SK-N-SH treated with all-trans-retinoic acid at 6 μM for 48 hours (cell line): ENCODE data around the gene IL26.

ENCODE experiments used
- ATAC-seq: fragments of 200-7000 bp; cut with Tn5 transposase; 3 replicates; pipeline ENCODE4 v1.9.1; 2020; ENCODE audit warnings: mild to moderate bottlenecking, moderate library complexity
- BACH2 ChIP-seq: fragments of 250-450 bp; sonication (Bioruptor Pico); IDR thresholded peaks from 2 replicates; pipeline ENCODE4 v1.9.0; 2021; ENCODE audit warnings: mild to moderate bottlenecking, borderline replicate concordance
- CREB5 ChIP-seq: fragments of 250-450 bp; sonication (Bioruptor Pico); IDR thresholded peaks from 2 replicates; pipeline ENCODE4 v1.5.1; 2020; ENCODE audit warnings: low read depth, mild to moderate bottlenecking, moderate library complexity
- GLIS3 ChIP-seq: fragments of 250-450 bp; sonication (Bioruptor Pico); IDR thresholded peaks from 2 replicates; pipeline ENCODE4 v1.5.0; 2020; ENCODE audit warnings: mild to moderate bottlenecking, moderate library complexity
- OSR1 ChIP-seq: fragments of 250-450 bp; sonication (Bioruptor Pico); IDR thresholded peaks from 2 replicates; pipeline ENCODE4 v1.8.0; 2022; ENCODE audit warnings: moderate library complexity, mild to moderate bottlenecking, inconsistent platforms
- POU6F1 ChIP-seq: fragments of 250-450 bp; sonication (Bioruptor Pico); IDR thresholded peaks from 2 replicates; pipeline ENCODE4 v1.8.0; 2021; ENCODE audit warnings: low read depth, mild to moderate bottlenecking, moderate library complexity, borderline replicate concordance
- PPARA ChIP-seq: fragments of 250-450 bp; sonication (Bioruptor Pico); IDR thresholded peaks from 2 replicates; pipeline ENCODE4 v1.5.0; 2020; ENCODE audit warnings: mild to moderate bottlenecking, borderline replicate concordance
- RARB ChIP-seq: fragments of 250-450 bp; sonication (Bioruptor Pico); IDR thresholded peaks from 2 replicates; pipeline ENCODE4 v1.8.0; 2021; ENCODE audit warnings: mild to moderate bottlenecking, moderate library complexity
- TCF4 ChIP-seq: fragments of 250-450 bp; sonication (Bioruptor Pico); IDR thresholded peaks from 2 replicates; pipeline ENCODE4 v1.8.0; 2021; ENCODE audit warnings: mild to moderate bottlenecking, moderate library complexity, borderline replicate concordance
- ZC3H10 ChIP-seq: fragments of 250-450 bp; sonication (Bioruptor Pico); IDR thresholded peaks from 2 replicates; pipeline ENCODE4 v1.5.1; 2021; ENCODE audit warnings: mild to moderate bottlenecking, moderate library complexity
- ZFP3 ChIP-seq: fragments of 250-450 bp; sonication (Bioruptor Pico); IDR thresholded peaks from 2 replicates; pipeline ENCODE4 v1.5.0; 2020; ENCODE audit warnings: mild to moderate bottlenecking, moderate library complexity
- ZNF565 ChIP-seq: fragments of 450-650 bp; formaldehyde crosslinking; conservative IDR thresholded peaks from 2 replicates; pipeline ENCODE4 v1.5.0; 2020; ENCODE audit warnings: low read depth, mild to moderate bottlenecking, moderate library complexity
- ZNF70 ChIP-seq: fragments of 450-650 bp; formaldehyde crosslinking; IDR thresholded peaks from 2 replicates; pipeline ENCODE4 v1.5.0; 2020; ENCODE audit warnings: mild to moderate bottlenecking, moderate library complexity
- TF ChIP-seq, protein P1 (sequence below): fragments of 250-450 bp; sonication (Bioruptor Pico); IDR thresholded peaks from 2 replicates; pipeline ENCODE4 v1.5.0; 2020; ENCODE audit warnings: mild to moderate bottlenecking, moderate library complexity
- TF ChIP-seq, protein P2 (sequence below): fragments of 250-450 bp; sonication (Bioruptor Pico); IDR thresholded peaks from 2 replicates; pipeline ENCODE4 v1.5.1; 2021; ENCODE audit warnings: mild to moderate bottlenecking, moderate library complexity

The IL26 gene

GRCh38 chr12:68229956-68230355 is 4.3 kb upstream of the IL26 start:
- TF ChIP-seq OSR1 (CRISPR knock-in tag) (no peak), ZNF70 (CRISPR knock-in tag) (no peak), ZNF565 (CRISPR knock-in tag) (no peak), TCF4 (CRISPR knock-in tag) (no peak)
- TF ChIP-seq, protein P1, sequence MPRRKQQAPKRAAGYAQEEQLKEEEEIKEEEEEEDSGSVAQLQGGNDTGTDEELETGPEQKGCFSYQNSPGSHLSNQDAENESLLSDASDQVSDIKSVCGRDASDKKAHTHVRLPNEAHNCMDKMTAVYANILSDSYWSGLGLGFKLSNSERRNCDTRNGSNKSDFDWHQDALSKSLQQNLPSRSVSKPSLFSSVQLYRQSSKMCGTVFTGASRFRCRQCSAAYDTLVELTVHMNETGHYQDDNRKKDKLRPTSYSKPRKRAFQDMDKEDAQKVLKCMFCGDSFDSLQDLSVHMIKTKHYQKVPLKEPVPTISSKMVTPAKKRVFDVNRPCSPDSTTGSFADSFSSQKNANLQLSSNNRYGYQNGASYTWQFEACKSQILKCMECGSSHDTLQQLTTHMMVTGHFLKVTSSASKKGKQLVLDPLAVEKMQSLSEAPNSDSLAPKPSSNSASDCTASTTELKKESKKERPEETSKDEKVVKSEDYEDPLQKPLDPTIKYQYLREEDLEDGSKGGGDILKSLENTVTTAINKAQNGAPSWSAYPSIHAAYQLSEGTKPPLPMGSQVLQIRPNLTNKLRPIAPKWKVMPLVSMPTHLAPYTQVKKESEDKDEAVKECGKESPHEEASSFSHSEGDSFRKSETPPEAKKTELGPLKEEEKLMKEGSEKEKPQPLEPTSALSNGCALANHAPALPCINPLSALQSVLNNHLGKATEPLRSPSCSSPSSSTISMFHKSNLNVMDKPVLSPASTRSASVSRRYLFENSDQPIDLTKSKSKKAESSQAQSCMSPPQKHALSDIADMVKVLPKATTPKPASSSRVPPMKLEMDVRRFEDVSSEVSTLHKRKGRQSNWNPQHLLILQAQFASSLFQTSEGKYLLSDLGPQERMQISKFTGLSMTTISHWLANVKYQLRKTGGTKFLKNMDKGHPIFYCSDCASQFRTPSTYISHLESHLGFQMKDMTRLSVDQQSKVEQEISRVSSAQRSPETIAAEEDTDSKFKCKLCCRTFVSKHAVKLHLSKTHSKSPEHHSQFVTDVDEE = no peak
- TF ChIP-seq, protein P2, sequence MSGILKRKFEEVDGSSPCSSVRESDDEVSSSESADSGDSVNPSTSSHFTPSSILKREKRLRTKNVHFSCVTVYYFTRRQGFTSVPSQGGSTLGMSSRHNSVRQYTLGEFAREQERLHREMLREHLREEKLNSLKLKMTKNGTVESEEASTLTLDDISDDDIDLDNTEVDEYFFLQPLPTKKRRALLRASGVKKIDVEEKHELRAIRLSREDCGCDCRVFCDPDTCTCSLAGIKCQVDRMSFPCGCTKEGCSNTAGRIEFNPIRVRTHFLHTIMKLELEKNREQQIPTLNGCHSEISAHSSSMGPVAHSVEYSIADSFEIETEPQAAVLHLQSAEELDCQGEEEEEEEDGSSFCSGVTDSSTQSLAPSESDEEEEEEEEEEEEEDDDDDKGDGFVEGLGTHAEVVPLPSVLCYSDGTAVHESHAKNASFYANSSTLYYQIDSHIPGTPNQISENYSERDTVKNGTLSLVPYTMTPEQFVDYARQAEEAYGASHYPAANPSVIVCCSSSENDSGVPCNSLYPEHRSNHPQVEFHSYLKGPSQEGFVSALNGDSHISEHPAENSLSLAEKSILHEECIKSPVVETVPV (CRISPR knock-in tag) = no peak
- no peak for ATAC-seq

GRCh38 chr12:68227356-68227755 is 1.7 kb upstream of the IL26 start:
- no peak for ATAC-seq
- TF ChIP-seq RARB (CRISPR knock-in tag) = no peak
- TF ChIP-seq ZFP3 (CRISPR knock-in tag) = no peak
- TF ChIP-seq, protein P1 = no peak
- TF ChIP-seq CREB5 (CRISPR knock-in tag) = no peak
- no peak for TF ChIP-seq PPARA (CRISPR knock-in tag)
- no peak for TF ChIP-seq BACH2
- no peak for TF ChIP-seq OSR1 (CRISPR knock-in tag)

GRCh38 chr12:68224613-68225285 is 861 bp downstream of the IL26 start:
- TF ChIP-seq ZFP3 (CRISPR knock-in tag) = no peak
- TF ChIP-seq, protein P2 (CRISPR knock-in tag) = no peak
- no peak for TF ChIP-seq ZNF70 (CRISPR knock-in tag)
- TF ChIP-seq PPARA (CRISPR knock-in tag) = no peak
- no peak for TF ChIP-seq TCF4 (CRISPR knock-in tag)
- no peak for TF ChIP-seq POU6F1 (CRISPR knock-in tag)
- TF ChIP-seq ZC3H10 (CRISPR knock-in tag) = no peak
- no peak for TF ChIP-seq GLIS3 (CRISPR knock-in tag)
- no peak for ATAC-seq
